GM19238 (cell line): ENCODE data around the gene HAPLN2.
"Not testable (repeated sequence)": the region's sequence is repeated elsewhere in the genome, so short reads cannot be mapped to it uniquely, and the experiment has no call there.

Source experiments
- DNase-seq: peaks from one replicate; pipeline ENCODE4 v3.0.0; 2011; ENCODE audit warnings: low spot score; ENCODE audit not compliant: insufficient read length

HAPLN2 gene

DNA sequence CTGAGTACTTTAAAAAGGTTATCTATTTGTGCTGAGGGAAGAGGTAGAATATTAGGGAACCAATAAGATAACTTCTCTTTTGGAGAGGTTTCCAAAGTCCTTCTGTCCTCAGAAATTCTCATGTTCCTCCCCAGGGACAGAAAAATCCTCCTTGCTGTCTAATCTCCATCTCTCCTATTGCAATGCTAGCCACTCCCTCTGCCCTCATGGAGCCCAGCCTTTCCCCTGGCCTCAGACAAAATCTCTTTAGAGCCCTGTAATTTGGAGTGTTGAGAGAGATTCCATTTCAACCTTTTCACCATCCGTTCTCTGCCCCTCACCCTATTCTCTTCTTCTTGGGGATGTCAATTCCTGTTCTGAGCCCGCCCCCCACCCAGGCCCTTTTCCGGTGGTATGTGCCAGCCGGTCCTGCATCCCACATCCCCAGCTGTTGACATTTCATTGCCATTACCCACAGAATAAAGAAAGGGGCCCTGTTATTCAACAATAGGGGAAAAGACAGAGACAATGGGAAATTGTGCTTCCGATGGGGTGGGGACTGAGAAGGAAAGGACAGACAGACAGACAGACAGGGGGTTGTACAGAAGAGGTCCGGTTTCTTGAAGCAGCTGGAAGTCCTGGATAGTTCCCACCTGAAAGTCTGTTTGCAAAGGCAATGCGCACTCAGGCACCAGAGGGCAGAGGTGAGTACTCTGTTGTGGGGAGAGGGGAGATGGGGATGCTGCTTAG is at the start of gene HAPLN2:
Gene HAPLN2 (plus strand): TSS at position 563 of the 729 bp plus-strand sequence. CDS start 4,076 bp downstream, outside the sequence.
- no peak for DNase-seq

DNA sequence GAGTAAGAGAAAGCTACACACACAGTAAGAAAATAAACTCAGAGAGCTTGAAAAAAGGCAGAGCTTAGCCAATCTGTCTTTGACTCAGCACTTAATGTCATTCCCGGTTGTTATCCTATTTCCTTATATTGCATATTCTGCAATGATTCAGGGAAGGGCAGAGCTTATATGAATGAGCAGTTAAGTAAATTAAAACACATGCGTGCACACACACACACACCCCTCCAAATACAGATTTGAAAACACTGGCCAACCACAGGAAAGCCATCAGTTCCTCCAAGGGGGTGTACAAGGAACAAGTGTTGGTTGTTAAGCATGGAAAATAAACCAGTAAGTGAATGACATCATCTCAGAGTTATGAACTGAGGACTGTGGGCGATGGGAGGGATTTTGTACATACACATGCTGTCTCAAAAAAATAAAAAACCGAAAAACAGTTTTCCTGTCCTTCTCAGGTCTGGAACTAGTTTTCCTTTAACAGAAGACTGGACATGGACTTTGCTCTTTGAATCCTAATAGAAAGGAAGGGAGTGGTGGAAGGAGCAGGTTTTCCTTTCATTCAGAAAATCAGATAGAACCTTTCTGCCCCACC is 47.9 kb upstream of the HAPLN2 start:
- no peak for DNase-seq

DNA sequence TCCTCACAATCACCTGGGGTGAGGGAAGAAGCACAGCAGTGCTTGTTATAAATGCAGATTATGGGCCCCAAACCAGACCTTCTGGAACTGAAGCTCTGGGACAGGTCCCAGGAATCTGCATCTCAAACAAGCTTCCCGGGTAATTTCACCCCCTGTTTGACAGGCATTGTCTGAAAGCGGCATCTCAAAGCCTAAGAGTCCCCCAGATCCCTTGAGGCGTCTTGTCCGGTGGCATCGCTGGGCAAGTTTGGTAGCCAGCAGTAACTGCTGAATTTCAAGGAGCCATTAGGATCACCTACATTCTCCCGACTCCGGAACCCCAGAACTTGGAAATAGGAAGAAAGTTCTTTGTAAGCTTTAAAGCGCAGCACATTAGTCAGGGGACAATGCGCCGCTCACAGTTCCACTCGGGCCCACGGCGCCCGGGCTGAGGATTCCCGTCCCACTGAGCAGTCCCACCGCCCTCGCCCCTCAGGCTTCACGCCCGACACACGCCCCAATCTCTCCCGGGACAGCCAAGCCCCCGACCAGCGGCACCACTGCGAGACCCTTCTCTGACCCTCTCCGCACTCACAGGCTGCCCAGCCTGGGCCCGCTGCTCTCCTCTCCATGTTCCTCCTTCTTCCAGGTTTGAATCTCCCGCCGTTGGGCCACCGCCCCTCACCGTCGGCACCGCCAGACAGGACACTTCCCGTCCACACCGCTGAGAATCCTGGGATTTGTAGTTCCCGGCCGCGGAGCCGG is 47.1 kb upstream of the HAPLN2 start, which contains the start of gene IQGAP3:
Gene IQGAP3 (minus strand): TSS at position 647 of the 744 bp plus-strand sequence. CDS start 36 bp downstream, at position 611.
- DNase-seq, result peak; percentile 98

DNA sequence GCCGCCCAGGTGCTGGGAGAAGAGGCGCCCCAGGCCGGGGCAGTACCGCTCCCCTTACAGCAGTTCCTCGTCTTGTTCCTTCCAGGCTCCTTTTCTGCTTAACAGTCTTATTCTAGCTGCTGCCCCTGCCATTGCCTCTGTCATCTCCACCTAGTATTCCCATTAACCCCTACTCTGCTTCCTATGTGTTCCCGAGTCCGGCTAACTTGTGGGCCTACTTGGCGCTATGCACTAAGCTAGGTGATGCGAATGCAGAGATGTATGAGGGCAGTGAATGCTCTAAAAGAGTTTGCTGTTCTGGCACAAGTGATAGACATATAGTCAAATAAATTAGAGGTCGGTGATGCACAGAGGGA is 46.6 kb upstream of the HAPLN2 start:
- no peak for DNase-seq

DNA sequence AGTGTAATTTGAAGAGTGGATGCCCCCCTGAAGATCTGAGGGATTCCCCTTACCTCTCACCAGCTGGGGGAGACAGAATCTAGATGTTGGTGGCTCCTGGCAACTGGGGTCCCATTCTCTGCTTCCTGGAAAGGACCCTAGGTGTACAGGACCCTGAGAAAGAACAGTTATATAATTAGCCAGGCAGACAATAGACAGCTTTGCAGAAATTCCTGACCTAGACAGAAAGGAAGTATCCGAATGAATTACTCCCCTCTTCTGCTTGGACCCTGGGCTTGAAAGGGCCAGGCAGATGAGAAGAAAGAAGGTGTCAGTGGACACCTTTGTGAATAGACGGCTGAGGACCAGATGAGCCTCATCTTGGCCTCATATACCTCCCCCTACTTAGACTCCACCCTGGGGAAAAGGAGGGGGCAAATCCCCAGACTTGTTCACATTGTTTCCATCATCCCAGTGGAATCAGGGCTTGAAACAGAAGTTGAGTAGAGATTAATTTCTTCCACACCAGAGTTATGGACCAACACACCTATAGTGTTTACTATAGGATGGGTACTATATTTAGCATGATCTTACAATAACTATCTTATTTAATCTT is 45.1 kb upstream of the HAPLN2 start:
- no peak for DNase-seq

DNA sequence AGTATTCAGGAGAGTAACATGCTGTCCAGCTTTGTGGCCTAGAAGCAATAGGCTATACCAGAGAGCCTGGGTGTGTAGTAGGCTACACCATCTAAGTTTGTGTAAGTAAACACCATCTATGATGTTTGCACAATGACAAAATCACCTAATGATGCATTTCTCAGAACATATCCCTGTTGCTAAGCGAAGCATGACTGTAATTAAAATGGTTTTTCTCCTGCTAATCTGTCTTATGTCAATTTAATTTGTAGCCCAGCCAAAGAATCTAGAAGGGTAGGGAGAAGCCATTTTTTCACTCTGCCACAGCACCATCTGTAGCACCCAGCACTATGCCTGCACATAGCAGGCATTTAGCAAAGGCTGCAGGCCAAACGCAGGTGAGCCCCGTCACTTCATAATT is 41.7 kb upstream of the HAPLN2 start:
- DNase-seq, result no peak

DNA sequence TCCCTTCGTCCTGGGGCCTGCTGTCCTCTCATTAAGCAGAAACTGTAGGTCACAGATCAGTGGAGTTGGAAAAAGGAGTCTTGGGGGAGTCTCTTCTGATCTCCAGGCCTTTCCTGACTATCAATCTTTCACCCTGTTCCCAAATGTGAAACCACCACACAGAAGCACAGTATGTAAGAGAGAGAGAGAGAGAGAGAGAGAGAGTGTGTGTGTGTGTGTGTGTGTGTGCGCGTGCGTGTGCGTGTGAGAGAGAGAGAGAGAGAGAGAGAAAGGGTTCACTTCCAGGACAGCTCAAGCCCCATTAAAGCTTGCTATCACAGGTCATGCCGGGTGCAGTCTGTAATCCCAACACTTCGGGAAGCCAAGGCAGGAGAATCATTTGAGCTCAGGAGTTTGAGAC is 41.2 kb upstream of the HAPLN2 start:
- DNase-seq, result no peak

DNA sequence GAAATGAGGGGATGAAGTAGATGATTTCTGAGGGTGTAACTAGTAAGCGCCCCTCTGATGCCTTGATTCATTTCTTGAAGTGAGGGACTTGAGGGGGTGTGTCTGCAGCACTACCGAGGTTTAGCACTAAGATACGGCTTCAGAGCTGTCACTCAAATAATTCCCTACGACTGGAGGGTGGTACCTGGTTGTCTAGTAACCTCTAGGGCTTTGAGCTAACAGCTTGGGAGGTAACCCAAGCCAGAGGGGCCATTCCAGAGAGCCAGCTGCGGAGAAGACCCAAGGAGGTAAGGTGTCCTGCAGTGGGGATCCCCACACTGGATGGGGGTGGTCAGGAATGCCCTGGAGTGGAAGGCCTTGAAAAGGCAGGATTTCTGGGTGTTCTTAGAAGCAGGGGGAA is 39.7 kb upstream of the HAPLN2 start, which contains the start of gene TTC24:
Gene TTC24 (plus strand): TSS at position 252 of the 400 bp plus-strand sequence. CDS start 1,642 bp downstream, outside the sequence.
- DNase-seq, result no peak

DNA sequence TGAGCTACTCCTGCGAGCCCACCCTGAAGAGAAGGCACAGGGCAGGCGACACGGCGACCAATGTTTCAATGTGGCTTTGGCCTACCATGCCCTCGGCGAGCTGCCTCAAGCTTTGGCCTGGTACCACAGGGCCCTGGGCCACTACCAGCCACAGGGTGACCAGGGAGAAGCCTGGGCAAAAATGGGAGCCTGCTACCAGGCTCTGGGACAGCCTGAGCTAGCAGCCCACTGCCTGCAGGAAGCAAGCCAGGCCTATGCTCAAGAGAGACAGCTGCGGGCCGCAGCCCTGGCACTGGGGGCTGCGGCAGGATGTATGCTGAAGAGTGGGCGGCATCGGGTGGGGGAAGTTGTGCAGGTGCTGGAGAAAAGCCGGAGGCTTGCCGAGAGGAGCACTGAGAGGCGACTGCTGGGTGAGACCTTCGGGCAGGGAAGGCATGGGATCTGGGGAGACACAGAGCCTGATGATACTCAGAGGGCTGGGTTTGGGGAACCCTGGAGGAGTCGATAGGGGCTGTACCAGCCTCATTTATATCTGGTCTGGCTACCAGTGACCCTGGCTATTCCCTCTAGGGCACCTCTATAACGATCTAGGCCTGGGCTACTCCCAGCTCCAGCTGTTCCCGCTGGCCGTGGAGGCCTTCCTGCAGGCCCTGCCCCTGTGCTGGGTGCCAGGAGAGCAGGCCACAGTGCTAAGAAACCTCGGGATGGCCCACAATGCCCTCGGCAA is 37.4 kb upstream of the HAPLN2 start:
- no peak for DNase-seq

DNA sequence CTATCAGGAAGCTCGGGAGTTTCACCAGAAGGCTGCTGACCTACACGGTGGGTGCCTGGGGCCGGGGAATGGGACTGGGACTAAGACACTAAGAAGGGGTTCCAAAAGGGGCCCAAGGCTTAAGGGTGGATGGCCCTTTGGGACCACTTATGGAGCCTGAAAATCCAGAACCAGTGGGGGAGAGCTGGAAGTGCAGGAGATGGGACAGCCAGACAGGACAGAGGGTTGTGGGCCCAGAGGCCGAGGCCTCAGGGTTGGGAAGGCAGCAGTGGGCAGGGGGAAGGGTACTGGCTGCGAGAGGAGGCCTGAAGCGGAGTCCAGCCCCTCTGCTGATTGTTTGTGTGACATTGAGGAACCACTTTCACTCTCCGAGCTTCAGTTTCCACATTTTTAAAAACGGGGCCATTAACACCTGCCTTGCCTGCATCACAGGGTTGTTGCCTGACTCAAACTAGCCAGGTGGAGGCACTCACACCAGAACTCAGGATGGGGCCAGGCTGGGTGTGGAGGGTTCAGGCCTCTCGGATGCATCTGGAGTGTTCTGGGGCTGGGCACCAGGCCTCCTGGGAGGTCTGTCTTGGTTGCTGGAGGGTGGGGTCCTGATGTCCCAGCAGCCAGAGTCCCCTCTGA is 36.7 kb upstream of the HAPLN2 start:
- no peak for DNase-seq

DNA sequence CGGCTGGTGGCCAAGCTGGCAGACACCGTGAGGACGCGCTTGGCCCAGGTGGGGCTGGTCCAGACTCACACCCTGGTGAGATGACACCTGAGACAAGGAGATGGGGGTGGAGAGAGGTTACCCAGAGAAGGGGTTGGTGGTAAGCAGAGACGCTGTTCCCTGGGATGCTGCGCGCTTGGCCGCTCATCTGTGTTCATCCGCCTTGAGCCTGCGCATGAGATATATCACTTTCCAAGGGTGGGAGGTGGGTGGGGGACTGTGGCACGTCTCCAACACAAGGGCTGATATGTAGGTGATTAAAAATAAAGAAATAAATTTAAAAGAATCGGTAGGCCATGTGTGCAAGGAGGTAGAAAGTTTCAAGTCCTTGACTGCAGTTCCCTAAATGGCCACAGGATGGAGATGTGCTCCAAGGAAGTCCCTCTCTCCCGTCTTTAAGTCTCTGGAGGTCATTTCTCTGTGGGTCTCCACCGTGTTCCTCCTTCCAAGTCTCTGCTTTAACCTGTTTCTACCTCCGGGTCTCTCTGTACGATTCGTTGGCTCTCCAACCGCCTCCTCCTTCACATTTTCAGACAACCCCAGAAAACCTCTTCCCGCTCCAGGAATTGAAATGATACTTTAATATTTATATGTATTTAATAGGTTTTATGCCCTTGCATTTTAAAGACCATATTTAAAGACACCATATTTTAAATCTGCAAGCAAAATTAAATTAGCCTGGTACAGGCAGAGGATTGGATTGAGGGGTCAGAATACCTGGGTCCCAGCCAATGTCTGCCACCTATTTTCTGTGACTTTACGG is 35.2 kb upstream of the HAPLN2 start:
- peak; percentile 67 for DNase-seq

DNA sequence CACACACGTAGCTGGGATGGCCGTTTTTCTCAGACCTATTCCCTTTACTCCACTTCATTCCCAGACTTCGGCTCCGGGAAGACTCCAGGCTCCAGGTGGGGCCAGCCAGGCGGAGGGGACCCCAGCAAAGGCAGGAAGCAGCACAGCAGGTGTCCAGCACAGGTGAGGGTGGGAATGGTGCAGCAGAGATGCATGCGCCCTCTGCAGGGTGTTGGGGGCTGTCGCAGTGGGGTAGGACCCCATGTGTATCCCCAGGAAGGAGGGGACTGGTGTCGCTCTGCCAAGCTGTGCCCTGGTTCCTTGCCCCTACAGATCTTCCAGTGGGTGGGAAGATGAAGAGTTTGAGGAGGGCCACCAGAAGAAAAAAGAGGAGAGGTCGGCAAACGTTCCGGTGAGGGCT is 34.4 kb upstream of the HAPLN2 start:
- DNase-seq, result no peak

DNA sequence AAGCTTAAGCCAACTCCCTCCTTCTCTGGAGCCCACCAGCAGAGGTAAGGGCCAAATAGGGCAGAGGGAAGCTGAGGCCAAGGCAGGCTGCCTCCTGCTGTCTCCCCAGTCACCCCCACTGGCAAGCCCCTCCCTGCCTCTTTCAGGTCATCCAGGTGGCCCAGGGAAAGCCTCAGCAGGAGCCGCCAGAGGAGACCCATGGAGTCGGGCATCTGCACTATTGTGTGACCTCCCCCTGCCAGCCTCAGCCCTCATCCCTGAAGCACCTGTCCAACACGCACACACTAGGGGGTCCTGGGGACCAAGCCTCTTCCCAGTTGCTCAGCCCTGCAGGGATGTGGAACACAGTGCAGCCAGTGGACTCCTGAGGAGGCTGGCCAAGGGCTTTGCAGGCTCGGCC is 32.9 kb upstream of the HAPLN2 start:
- DNase-seq, result no peak

DNA sequence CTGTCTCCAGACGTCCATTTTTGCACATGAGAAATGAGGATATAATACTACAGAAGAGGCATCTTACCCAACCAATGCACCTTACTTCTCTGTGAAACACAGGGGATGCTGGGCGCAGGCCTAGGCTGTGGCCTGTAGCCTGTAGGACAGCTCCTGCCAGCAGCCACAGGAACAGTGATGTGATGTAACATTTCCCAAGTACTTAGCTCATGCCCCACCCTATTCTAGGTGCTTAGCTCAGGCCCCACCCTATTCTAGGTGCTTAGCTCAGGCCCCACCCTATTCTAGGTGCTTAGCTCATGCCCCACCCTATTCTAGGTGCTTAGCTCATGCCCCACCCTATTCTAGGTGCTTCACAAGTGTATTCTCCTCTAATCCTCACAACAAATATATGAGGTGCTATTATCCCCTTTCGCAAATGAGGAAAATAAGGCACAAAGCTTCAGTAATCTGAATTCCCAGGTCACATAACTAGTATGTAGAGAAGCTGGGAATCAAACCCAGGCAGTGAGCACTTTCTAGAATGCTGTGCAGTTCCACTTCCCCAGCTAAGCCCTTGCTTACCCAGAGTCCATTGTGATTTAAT is 32.2 kb upstream of the HAPLN2 start:
- DNase-seq, result no peak

DNA sequence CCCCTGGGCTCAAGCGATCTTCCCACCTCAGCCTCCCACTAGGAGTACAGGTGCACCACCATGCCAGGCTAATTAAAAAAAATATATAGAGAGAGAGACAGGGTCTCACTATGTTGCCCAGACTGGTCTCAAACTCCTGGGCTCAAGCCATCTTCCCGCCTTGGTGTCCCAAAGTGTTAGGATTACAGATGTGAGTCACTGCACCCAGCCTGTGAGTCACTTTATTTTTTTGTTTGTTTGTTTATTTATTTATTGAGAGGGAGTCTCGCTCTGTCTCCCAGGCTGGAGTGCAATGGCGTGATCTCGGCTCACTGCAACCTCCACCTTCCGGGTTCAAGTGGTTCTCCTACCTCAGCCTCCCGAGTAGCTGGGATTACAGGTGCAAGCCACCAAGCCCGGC is 31.3 kb upstream of the HAPLN2 start:
- DNase-seq, result not testable (repeated sequence)

DNA sequence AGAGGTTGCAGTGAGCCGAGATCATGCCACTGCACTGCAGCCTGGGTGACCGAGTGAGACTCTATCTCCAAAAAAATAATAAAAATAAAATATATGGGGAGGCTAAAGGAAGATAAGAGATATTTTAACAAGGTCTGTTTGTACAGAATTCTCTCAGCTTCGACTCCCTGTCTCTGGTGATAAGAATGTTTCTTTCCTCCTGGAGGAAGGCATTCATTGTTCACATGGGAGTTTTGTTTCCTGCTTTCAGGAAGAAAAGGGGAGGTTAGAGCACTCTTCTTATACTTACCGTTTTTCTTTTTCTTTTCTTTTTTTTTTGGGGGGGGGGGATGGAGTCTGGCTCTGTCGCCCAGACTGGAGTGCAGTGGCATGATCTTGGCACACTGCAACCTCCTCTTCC is 29.7 kb upstream of the HAPLN2 start:
- no peak for DNase-seq

DNA sequence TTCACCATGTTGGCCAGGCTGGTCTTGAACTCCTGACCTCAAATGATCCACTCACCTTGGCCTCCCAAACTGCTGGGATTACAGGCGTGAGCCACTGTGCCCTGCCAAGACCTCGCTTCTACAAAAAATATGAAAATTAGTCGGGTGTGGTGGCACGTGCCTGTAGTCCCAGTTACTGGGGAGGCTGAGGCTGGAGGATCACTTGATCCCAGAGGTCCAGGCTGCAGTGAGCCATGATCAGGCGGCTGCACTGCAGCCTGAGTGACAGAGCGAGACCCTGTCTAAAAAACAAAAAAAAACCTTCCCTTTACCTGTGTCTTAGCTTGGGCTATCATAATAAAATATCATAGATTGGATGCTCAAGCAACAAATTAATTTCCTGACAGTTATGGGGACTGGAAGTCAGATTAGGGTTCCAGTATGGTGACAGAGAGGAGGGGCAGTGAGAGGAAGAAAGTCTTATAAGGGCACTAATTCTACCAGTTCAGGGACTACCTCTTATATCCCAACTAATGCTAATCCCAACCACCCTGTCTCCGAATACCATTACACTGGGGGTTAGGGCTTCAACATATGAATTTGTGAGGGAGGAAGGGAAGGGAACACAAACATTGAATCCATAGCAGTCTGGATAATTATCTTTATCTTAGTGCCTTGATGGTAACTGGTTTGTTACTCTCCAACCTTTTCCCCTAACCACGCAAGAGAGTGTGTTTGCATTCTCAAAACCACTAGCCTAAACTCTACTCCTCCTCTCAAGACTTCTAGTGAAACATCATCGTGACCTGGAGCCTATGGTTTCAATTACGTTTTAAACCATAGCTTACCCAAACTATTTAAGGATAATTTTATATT is 28.7 kb upstream of the HAPLN2 start:
- DNase-seq, result no peak

DNA sequence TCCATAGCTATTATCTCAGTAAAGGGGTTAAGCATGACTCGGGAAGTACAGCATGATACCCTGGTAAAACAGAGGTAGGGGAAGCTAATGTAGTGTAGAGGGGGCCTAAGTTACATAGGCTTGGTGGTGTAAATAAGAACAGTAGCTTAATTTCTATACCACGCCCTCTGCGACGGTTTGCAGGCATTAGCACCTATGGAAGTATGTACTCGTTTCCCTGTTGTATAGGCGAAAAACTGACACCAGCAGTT is 28.1 kb upstream of the HAPLN2 start:
- no peak for DNase-seq
